B cell (primary cell): ENCODE measurements around the gene HACD1.

Experiments
- EZH2 ChIP-seq: IDR thresholded peaks from 2 replicates; pipeline ENCODE4 v1.6.1; 2012; ENCODE audit warnings: borderline replicate concordance, low read depth, mild to moderate bottlenecking, moderate library complexity, low read length; ENCODE audit not compliant: insufficient read depth, poor library complexity, severe bottlenecking
- TF ChIP-seq, protein P1 (sequence below): fragments of 200-600 bp; IDR thresholded peaks from one replicate; pipeline ENCODE4 v1.8.0; 2022; ENCODE audit warnings: antibody characterized with exemption, mild to moderate bottlenecking

DNA sequence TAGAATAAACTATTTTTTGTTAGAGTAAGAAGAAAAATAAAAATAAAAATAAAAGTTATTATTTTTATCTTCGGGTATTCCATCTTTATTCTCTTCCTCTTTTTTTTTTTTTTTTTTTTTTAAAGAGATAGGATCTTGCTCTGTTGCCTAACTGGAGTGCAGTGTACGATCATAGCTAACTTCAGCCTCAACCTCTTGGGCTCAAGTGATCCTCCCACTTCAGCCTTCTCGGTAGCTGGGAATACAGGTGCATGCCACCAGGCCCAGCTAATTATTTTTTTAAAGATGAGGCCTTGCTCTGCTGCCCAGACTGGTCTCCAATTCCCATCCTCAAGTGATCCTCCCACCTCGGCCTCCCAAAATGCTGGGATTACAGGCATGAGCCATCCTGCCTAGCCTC lies 42.2 kb upstream of the HACD1 start:
- TF ChIP-seq, protein P1, sequence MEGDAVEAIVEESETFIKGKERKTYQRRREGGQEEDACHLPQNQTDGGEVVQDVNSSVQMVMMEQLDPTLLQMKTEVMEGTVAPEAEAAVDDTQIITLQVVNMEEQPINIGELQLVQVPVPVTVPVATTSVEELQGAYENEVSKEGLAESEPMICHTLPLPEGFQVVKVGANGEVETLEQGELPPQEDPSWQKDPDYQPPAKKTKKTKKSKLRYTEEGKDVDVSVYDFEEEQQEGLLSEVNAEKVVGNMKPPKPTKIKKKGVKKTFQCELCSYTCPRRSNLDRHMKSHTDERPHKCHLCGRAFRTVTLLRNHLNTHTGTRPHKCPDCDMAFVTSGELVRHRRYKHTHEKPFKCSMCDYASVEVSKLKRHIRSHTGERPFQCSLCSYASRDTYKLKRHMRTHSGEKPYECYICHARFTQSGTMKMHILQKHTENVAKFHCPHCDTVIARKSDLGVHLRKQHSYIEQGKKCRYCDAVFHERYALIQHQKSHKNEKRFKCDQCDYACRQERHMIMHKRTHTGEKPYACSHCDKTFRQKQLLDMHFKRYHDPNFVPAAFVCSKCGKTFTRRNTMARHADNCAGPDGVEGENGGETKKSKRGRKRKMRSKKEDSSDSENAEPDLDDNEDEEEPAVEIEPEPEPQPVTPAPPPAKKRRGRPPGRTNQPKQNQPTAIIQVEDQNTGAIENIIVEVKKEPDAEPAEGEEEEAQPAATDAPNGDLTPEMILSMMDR = no peak
- no peak for TF ChIP-seq EZH2
